HepG2 (cell line): ENCODE results near the gene NUP85. TPM values are rescaled to one million over a fixed set of nuclear protein-coding genes. Genes with fewer than 3 reads are reported as not detected.

Experiments
- ATF5 ChIP-seq: sonication (generic); formaldehyde crosslinking; IDR thresholded peaks from 2 replicates; pipeline ENCODE4 v1.4.0; 2020; ENCODE audit warnings: mild to moderate bottlenecking, low read depth, missing genetic modification reagents
- DNMT1 ChIP-seq: sonication (generic); formaldehyde crosslinking; IDR thresholded peaks from 2 replicates; pipeline ENCODE4 v1.5.1; 2020; ENCODE audit warnings: mild to moderate bottlenecking, missing genetic modification reagents
- DPF2 ChIP-seq: sonication (generic); formaldehyde crosslinking; IDR thresholded peaks from 2 replicates; pipeline ENCODE4 v1.4.0; 2020; ENCODE audit warnings: mild to moderate bottlenecking, low read depth, missing genetic modification reagents, borderline replicate concordance
- HMG20B ChIP-seq: conservative IDR thresholded peaks from 2 replicates; pipeline ENCODE4 v1.6.1; 2016; ENCODE audit warnings: missing genetic modification reagents, missing compliant biosample characterization
- NR2F6 ChIP-seq, 2 experiments: IDR thresholded peaks; 2 replicates each; pipeline ENCODE4 v1.6.1; 2016; ENCODE audit warnings: antibody characterized with exemption in 1 of 2, mild to moderate bottlenecking in 1 of 2
- PBX2 ChIP-seq: IDR thresholded peaks from 2 replicates; pipeline ENCODE4 v1.6.1; 2016; ENCODE audit warnings: control low read depth
- TCF7 ChIP-seq: sonication (generic); IDR thresholded peaks from 2 replicates; pipeline ENCODE4 v1.6.1; 2016; ENCODE audit warnings: antibody characterized with exemption, low read depth
- TCF7L2 ChIP-seq: IDR thresholded peaks from 2 replicates; pipeline ENCODE4 v1.6.1; 2011; ENCODE audit warnings: mild to moderate bottlenecking, low read depth, low read length, moderate library complexity
- ZKSCAN5 ChIP-seq: sonication (generic); formaldehyde crosslinking; IDR thresholded peaks from 2 replicates; pipeline ENCODE4 v1.5.1; 2020; ENCODE audit warnings: mild to moderate bottlenecking, missing genetic modification reagents
- ZNF382 ChIP-seq: sonication (generic); formaldehyde crosslinking; IDR thresholded peaks from 2 replicates; pipeline ENCODE4 v1.5.0; 2020; ENCODE audit warnings: missing genetic modification reagents, mild to moderate bottlenecking, borderline replicate concordance
- ZNF605 ChIP-seq: sonication (generic); formaldehyde crosslinking; IDR thresholded peaks from 2 replicates; pipeline ENCODE4 v1.8.0; 2022; ENCODE audit warnings: mild to moderate bottlenecking, missing genetic modification reagents
- ZNF724P ChIP-seq: sonication (generic); formaldehyde crosslinking; IDR thresholded peaks from 2 replicates; pipeline ENCODE4 v1.8.0; 2022; ENCODE audit warnings: missing genetic modification reagents, borderline replicate concordance
- ZNF780A ChIP-seq: sonication (generic); formaldehyde crosslinking; IDR thresholded peaks from 2 replicates; pipeline ENCODE4 v1.8.0; 2022; ENCODE audit warnings: mild to moderate bottlenecking, missing genetic modification reagents, moderate library complexity
- polyA plus RNA-seq, 8 experiments: library from polyadenylated mRNA; depleted of rRNA in 3 of 8; stranded (reverse) in 7 of 8; unstranded in 1 of 8; fragments of >200 nt; fragmentation: Illumina TruSeq in 4 of 8; extraction: Trizol in 4 of 8; gene quantifications; 2 replicates each; pipeline versions ENCODE4 v1.2.1 to v1.2.3, GENCODE V29; 2011 to 2016; ENCODE audit warnings: low read depth in 4 of 8, missing spikeins in 1 of 8, mixed read lengths in 1 of 8; ENCODE audit not compliant: insufficient read depth in 1 of 8
- total RNA-seq, 5 experiments: library from RNA; depleted of rRNA; stranded (reverse); fragments of >200 nt; fragmentation: Illumina TruSeq; extraction: Trizol; gene quantifications; 2 replicates each; pipeline ENCODE4 v1.2.3, GENCODE V29; 2016; ENCODE audit warnings: low read depth in 1 of 5
- TF ChIP-seq, protein P1 (sequence below): sonication (generic); formaldehyde crosslinking; IDR thresholded peaks from 2 replicates; pipeline ENCODE4 v1.4.0; 2020; ENCODE audit warnings: mild to moderate bottlenecking, missing genetic modification reagents, borderline replicate concordance
- TF ChIP-seq, protein P2 (sequence below): sonication (generic); formaldehyde crosslinking; IDR thresholded peaks from 2 replicates; pipeline ENCODE4 v1.5.1; 2020; ENCODE audit warnings: mild to moderate bottlenecking, missing genetic modification reagents, moderate library complexity

Gene NUP85
- total and polyA plus RNA-seq, 2 of the 13 experiments (the other 11 are each of a cell fraction or from before 2014, with no cell fraction given) = 89.1 to 124 TPM

DNA sequence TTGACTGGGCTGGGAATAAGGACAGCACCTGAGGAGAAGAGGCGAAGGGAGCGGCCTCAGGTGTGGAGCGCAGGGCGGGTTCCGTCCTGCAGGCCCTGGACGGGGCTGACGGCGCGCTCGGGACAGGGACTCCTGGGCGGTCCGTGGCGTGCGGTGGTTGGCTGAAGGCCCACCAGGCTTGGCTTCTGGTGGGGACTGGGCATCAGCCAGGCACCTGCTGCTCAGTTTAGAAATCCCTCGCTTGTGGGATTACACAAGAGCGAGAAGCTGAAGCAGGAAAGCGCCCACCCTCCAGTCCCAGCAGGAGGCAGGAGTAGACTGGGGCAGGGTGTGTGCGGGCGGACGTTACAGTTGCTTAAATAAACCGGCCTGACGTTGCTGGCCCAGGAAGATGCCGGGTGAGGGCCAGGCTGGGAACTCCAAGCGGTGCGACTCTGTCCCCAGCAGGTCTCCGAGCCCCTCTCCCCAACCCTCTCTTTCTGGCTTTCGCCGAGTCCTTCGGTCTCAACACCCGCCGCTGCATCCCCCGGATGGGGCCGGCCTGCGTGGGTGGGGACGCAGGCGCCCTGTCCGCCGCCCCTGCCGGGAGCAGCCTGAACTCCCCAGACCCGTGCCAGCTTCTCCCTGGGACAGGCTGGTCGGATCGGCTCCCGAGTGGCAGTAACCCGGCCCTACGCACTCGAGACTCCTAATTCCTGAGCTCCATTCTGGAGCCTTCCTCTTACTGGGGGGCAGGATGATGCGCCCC, 64.9 kb downstream of the NUP85 start (continued):
- TF ChIP-seq, protein P1, sequence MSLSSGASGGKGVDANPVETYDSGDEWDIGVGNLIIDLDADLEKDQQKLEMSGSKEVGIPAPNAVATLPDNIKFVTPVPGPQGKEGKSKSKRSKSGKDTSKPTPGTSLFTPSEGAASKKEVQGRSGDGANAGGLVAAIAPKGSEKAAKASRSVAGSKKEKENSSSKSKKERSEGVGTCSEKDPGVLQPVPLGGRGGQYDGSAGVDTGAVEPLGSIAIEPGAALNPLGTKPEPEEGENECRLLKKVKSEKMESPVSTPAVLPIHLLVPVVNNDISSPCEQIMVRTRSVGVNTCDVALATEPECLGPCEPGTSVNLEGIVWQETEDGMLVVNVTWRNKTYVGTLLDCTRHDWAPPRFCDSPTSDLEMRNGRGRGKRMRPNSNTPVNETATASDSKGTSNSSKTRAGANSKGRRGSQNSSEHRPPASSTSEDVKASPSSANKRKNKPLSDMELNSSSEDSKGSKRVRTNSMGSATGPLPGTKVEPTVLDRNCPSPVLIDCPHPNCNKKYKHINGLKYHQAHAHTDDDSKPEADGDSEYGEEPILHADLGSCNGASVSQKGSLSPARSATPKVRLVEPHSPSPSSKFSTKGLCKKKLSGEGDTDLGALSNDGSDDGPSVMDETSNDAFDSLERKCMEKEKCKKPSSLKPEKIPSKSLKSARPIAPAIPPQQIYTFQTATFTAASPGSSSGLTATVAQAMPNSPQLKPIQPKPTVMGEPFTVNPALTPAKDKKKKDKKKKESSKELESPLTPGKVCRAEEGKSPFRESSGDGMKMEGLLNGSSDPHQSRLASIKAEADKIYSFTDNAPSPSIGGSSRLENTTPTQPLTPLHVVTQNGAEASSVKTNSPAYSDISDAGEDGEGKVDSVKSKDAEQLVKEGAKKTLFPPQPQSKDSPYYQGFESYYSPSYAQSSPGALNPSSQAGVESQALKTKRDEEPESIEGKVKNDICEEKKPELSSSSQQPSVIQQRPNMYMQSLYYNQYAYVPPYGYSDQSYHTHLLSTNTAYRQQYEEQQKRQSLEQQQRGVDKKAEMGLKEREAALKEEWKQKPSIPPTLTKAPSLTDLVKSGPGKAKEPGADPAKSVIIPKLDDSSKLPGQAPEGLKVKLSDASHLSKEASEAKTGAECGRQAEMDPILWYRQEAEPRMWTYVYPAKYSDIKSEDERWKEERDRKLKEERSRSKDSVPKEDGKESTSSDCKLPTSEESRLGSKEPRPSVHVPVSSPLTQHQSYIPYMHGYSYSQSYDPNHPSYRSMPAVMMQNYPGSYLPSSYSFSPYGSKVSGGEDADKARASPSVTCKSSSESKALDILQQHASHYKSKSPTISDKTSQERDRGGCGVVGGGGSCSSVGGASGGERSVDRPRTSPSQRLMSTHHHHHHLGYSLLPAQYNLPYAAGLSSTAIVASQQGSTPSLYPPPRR (CRISPR knock-in tag) = 0 out of 2 replicates have a peak, but pooled peaks have one; percentile 29
- TF ChIP-seq ZNF382 (CRISPR knock-in tag) = no peak
- no peak for TF ChIP-seq PBX2 (CRISPR knock-in tag)
- no peak; the same call in 1 of the 2 replicates for TF ChIP-seq DPF2 (CRISPR knock-in tag)
- TF ChIP-seq, protein P2, sequence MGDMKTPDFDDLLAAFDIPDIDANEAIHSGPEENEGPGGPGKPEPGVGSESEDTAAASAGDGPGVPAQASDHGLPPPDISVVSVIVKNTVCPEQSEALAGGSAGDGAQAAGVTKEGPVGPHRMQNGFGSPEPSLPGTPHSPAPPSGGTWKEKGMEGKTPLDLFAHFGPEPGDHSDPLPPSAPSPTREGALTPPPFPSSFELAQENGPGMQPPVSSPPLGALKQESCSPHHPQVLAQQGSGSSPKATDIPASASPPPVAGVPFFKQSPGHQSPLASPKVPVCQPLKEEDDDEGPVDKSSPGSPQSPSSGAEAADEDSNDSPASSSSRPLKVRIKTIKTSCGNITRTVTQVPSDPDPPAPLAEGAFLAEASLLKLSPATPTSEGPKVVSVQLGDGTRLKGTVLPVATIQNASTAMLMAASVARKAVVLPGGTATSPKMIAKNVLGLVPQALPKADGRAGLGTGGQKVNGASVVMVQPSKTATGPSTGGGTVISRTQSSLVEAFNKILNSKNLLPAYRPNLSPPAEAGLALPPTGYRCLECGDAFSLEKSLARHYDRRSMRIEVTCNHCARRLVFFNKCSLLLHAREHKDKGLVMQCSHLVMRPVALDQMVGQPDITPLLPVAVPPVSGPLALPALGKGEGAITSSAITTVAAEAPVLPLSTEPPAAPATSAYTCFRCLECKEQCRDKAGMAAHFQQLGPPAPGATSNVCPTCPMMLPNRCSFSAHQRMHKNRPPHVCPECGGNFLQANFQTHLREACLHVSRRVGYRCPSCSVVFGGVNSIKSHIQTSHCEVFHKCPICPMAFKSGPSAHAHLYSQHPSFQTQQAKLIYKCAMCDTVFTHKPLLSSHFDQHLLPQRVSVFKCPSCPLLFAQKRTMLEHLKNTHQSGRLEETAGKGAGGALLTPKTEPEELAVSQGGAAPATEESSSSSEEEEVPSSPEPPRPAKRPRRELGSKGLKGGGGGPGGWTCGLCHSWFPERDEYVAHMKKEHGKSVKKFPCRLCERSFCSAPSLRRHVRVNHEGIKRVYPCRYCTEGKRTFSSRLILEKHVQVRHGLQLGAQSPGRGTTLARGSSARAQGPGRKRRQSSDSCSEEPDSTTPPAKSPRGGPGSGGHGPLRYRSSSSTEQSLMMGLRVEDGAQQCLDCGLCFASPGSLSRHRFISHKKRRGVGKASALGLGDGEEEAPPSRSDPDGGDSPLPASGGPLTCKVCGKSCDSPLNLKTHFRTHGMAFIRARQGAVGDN (CRISPR knock-in tag) = peak; percentile 75
- no peak for TF ChIP-seq ZNF780A (CRISPR knock-in tag)
- no peak for TF ChIP-seq ZKSCAN5 (CRISPR knock-in tag)
- peak; percentile 90 for TF ChIP-seq ZNF605
- TF ChIP-seq TCF7L2 = no peak
- no peak for TF ChIP-seq NR2F6 (IDR thresholded peaks at IDR 0.05)
- TF ChIP-seq NR2F6 (CRISPR knock-in tag; IDR thresholded peaks at IDR 0.05) = no peak
- TF ChIP-seq ATF5 (CRISPR knock-in tag) = 0 out of 2 replicates have a peak, but pooled peaks have one; percentile 20
- no peak for TF ChIP-seq TCF7
- no peak for TF ChIP-seq DNMT1 (CRISPR knock-in tag)
- TF ChIP-seq HMG20B (CRISPR knock-in tag) = 0 out of 2 replicates have a peak, but pooled peaks have one; percentile 15
- peak; percentile 94; the same call in 1 of the 2 replicates for TF ChIP-seq ZNF724P (CRISPR knock-in tag)
